Endothelial cell of umbilical vein (primary cell): ENCODE data around the gene SH3D19. TPM values are rescaled to one million over a fixed set of nuclear protein-coding genes. Genes with fewer than 3 reads are reported as not detected.

ENCODE experiments used
- BruUV-seq: library from RNA; stranded (reverse); fragments of 400-500 nt; replicated peaks from 2 replicates; lab custom pipeline; 2021; lab: Mats Ljungman, UMichigan
- CTCF ChIA-PET: fragments of 300-600, 350-600 bp; sonication (Branson Sonifier 250); formaldehyde crosslinking; loops from one replicate; lab custom pipeline; 2021; ENCODE audit warnings: antibody characterized with exemption, inconsistent platforms; lab: Charles Lee
- POLR2A ChIA-PET: fragments of 300-600, 350-600 bp; sonication (Branson Sonifier 250); formaldehyde crosslinking; loops from one replicate; lab custom pipeline; 2021; ENCODE audit warnings: antibody characterized with exemption, inconsistent platforms; lab: Charles Lee
- DNase-seq: peaks from one replicate; pipeline ENCODE4 v3.0.0-alpha.2; 2011; ENCODE audit warnings: low read depth, low spot score
- FAIRE-seq: peaks from 2 replicates; lab custom pipeline; 2011; peaks lifted over from hg19 to GRCh38; lab: Jason Lieb, UNC
- H2AFZ ChIP-seq: 2 replicates; pipeline ENCODE4 v1.6.0; 2012; ENCODE audit warnings: low read depth, low read length, control low read depth, inconsistent platforms
- H3K27ac ChIP-seq: 2 replicates; pipeline ENCODE4 v1.5.1; 2011; ENCODE audit warnings: low read depth, mild to moderate bottlenecking, control low read depth, low read length, moderate library complexity; ENCODE audit not compliant: insufficient read depth
- H3K27me3 ChIP-seq, 2 experiments: 2 replicates each; pipeline versions ENCODE4 v1.6.0 to v1.6.1; 2011; ENCODE audit warnings: low read length in 2 of 2, mixed read lengths in 1 of 2; ENCODE audit not compliant: control insufficient read depth in 2 of 2, insufficient read depth in 2 of 2
- H3K36me3 ChIP-seq, 2 experiments: 2 replicates in 1 of 2; 3 replicates in 1 of 2; pipeline ENCODE4 v1.5.1; 2011; ENCODE audit warnings: low read length in 2 of 2, mild to moderate bottlenecking in 1 of 2, moderate library complexity in 1 of 2; ENCODE audit not compliant: control insufficient read depth in 2 of 2, insufficient read depth in 2 of 2; ENCODE audit errors: extremely low read depth in 1 of 2
- H3K4me1 ChIP-seq: 3 replicates; pipeline ENCODE4 v1.5.1; 2011; ENCODE audit warnings: mild to moderate bottlenecking, low read length; ENCODE audit not compliant: control insufficient read depth, insufficient read depth; ENCODE audit errors: extremely low read depth
- H3K4me2 ChIP-seq: 2 replicates; pipeline ENCODE4 v1.6.1; 2011; ENCODE audit warnings: low read length, control low read depth, mixed read lengths; ENCODE audit not compliant: insufficient read depth
- H3K4me3 ChIP-seq, 3 experiments: fragments of 200-600 bp in 1 of 3; sonication (generic), shearing (Covaris generic) in 1 of 3; replicated peaks in 1 of 3; 2 replicates each; pipeline ENCODE4 v1.5.1; 2011 to 2016; ENCODE audit warnings: control low read depth in 3 of 3, low read length in 3 of 3, mild to moderate bottlenecking in 2 of 3, inconsistent platforms in 1 of 3, low read depth in 1 of 3, moderate library complexity in 1 of 3; ENCODE audit not compliant: insufficient read depth in 1 of 3
- H3K79me2 ChIP-seq: 2 replicates; pipeline ENCODE4 v1.6.0; 2012; ENCODE audit warnings: low read length, inconsistent platforms; ENCODE audit not compliant: control insufficient read depth, insufficient read depth
- H3K9ac ChIP-seq: replicated peaks from 2 replicates; pipeline ENCODE3; 2011; ENCODE audit warnings: low read length, control low read depth; ENCODE audit not compliant: insufficient read depth; ENCODE audit errors: extremely low read depth
- H3K9me1 ChIP-seq: replicated peaks from 3 replicates; pipeline ENCODE4 v1.6.0; 2011; ENCODE audit warnings: mild to moderate bottlenecking, low read length; ENCODE audit not compliant: control insufficient read depth, insufficient read depth; ENCODE audit errors: extremely low read depth
- H3K9me3 ChIP-seq: replicated peaks from 2 replicates; pipeline ENCODE4 v1.5.1; 2012; ENCODE audit warnings: low read length, inconsistent platforms; ENCODE audit not compliant: control insufficient read depth, insufficient read depth
- H4K20me1 ChIP-seq: replicated peaks from 2 replicates; pipeline ENCODE3; 2011; ENCODE audit warnings: mild to moderate bottlenecking, low read length; ENCODE audit not compliant: control insufficient read depth, insufficient read depth; ENCODE audit errors: extremely low read depth
- CTCF ChIP-seq, 2 donors: IDR thresholded peaks; 1 replicate in 1 of 2; 2 replicates in 1 of 2; pipeline ENCODE4 v1.5.1; 2011; ENCODE audit warnings: low read length in 2 of 2, mild to moderate bottlenecking in 2 of 2, moderate library complexity in 2 of 2, control low read depth in 1 of 2, inconsistent platforms in 1 of 2, low read depth in 1 of 2; ENCODE audit not compliant: insufficient read depth in 1 of 2; ENCODE audit errors: extremely low read depth in 1 of 2
- EZH2 ChIP-seq: IDR thresholded peaks from 2 replicates; pipeline ENCODE4 v1.6.1; 2012; ENCODE audit warnings: borderline replicate concordance, low read depth, mild to moderate bottlenecking, moderate library complexity, low read length, inconsistent platforms; ENCODE audit not compliant: severe bottlenecking
- GATA2 ChIP-seq: IDR thresholded peaks from 2 replicates; pipeline ENCODE4 v1.7.0; 2011; ENCODE audit warnings: low read depth, mild to moderate bottlenecking, moderate library complexity, mixed read lengths, low read length; ENCODE audit not compliant: insufficient read length, insufficient read depth
- MAX ChIP-seq: IDR thresholded peaks from 2 replicates; pipeline ENCODE4 v1.6.1; 2011; ENCODE audit not compliant: insufficient read depth, insufficient read length
- POLR2AphosphoS5 ChIP-seq: IDR thresholded peaks from 2 replicates; pipeline ENCODE4 v1.6.1; 2012; ENCODE audit warnings: low read depth, mild to moderate bottlenecking, control low read depth, low read length, moderate library complexity; ENCODE audit not compliant: insufficient read depth
- dilution Hi-C: fragments of 300-500 bp; cut with MboI; formaldehyde crosslinking; loops from one replicate; pipeline ENCODE4 v1.15.0; 2019; ENCODE audit warnings: low sequenced_read_pairs; ENCODE audit not compliant: extremely low pct_ligation_motif_present
- intact Hi-C: fragments of 100-400 bp; cut with micrococcal nuclease; formaldehyde crosslinking; loops from one replicate; pipeline ENCODE4 v1.10.0; 2022
- polyA plus RNA-seq, 4 experiments: library from polyadenylated mRNA; depleted of rRNA in 3 of 4; stranded (reverse) in 3 of 4; unstranded in 1 of 4; fragments of >200 nt; gene quantifications; 2 replicates each; pipeline versions ENCODE4 v1.2.1 to v1.2.3, GENCODE V29; 2011 to 2012; ENCODE audit warnings: missing spikeins in 1 of 4
- total RNA-seq: library from RNA; stranded (reverse); gene quantifications from 2 replicates; pipeline ENCODE4 v1.2.3, GENCODE V29; 2021

The SH3D19 gene
- total and polyA plus RNA-seq, 2 donors (not counting 3 experiments of a cell fraction or from before 2014, with no cell fraction given), result 37.5 to 92.8 TPM

- Histone ChIP-seq H3K36me3 (no peaks in the 10 kb centered on the region), H3K9me1 (no peaks in the 10 kb centered on the region), H2AFZ (no peak overlapping the region), H3K79me2 (peaks cover 2% of the 10 kb centered on the region), H4K20me1 (no peaks in the 10 kb centered on the region), H3K27ac (no peak overlapping the region), H3K9me3 (no peaks in the 10 kb centered on the region), H3K4me1 (no peaks in the 10 kb centered on the region), H3K9ac (no peak overlapping the region), H3K27me3 (no peaks in the 10 kb centered on the region), H3K4me2 (no peak overlapping the region), H3K4me3 (no peak overlapping the region)
- POLR2A ChIA-PET, result no interaction called here
- FAIRE-seq (no peak), DNase-seq (no peak)
- BruUV-seq, result no TSS peak
- CTCF ChIA-PET, result interaction anchor here (0.8 to 1.5 kb wide), 3 partner anchors 32 to 125 kb away, joined by 3 to 4 read pairs (median 3); no protein-coding TSS in a partner anchor
- dilution Hi-C loops, result no loop called here
- intact Hi-C loops, result no loop called here
- TF ChIP-seq POLR2AphosphoS5 (no peak), GATA2 (no peak), MAX (no peak), EZH2 (no peak)
Measured at GRCh38 chr4:151242305-151242704, 83.1 kb downstream of the SH3D19 start.

GRCh38 chr4:151239608-151240007, 85.8 kb downstream of the SH3D19 start:
- H3K9me3 ChIP-seq, result no peaks in the 10 kb centered on the region

More at GRCh38 chr4:151239608-151240007, 85.8 kb downstream of the SH3D19 start:
- DNase-seq, result no peak
- no peak for TF ChIP-seq CTCF (IDR thresholded peaks at IDR 0.05; ENCODE audit: extremely low read depth in 1 of 2, insufficient read depth in 1 of 2, low read depth in 1 of 2, low read length in 2 of 2)
- no peak for TF ChIP-seq EZH2
- TF ChIP-seq POLR2AphosphoS5, result no peak
- no peak for TF ChIP-seq MAX
- H3K9ac ChIP-seq, result no peak overlapping the region
- no peaks in the 10 kb centered on the region for H3K9me1 ChIP-seq
- BruUV-seq, result no TSS peak
- dilution Hi-C loops (no loop called here), intact Hi-C loops (no loop called here)
- H3K27ac ChIP-seq, result no peak overlapping the region
- FAIRE-seq, result no peak
- H3K4me2 ChIP-seq, result no peak overlapping the region
- no peak overlapping the region for H2AFZ ChIP-seq
- H3K79me2 ChIP-seq, result peaks cover 2% of the 10 kb centered on the region
- no peaks in the 10 kb centered on the region for H3K27me3 ChIP-seq
- POLR2A ChIA-PET, result interaction anchor here (0.6 kb wide), 1 partner anchor 12 kb away, joined by 3 read pairs; no protein-coding TSS in a partner anchor
- H3K36me3 ChIP-seq, result no peaks in the 10 kb centered on the region
- no peak overlapping the region for H3K4me3 ChIP-seq
- H4K20me1 ChIP-seq, result no peaks in the 10 kb centered on the region
- no peaks in the 10 kb centered on the region for H3K4me1 ChIP-seq
- CTCF ChIA-PET, result interaction anchor here (0.7 to 2.2 kb wide), 5 partner anchors 86 to 364 kb away, joined by 3 to 8 read pairs (median 4); no protein-coding TSS in a partner anchor
